HG03432 (cell line): ENCODE measurements around the gene MRPS34.

Experiments used
- ATAC-seq: cut with Tn5 transposase; IDR thresholded peaks from one replicate; pipeline ENCODE4 v1.9.1; 2021; ENCODE audit warnings: mild to moderate bottlenecking, moderate library complexity; ENCODE audit not compliant: unreplicated experiment

MRPS34 gene

DNA sequence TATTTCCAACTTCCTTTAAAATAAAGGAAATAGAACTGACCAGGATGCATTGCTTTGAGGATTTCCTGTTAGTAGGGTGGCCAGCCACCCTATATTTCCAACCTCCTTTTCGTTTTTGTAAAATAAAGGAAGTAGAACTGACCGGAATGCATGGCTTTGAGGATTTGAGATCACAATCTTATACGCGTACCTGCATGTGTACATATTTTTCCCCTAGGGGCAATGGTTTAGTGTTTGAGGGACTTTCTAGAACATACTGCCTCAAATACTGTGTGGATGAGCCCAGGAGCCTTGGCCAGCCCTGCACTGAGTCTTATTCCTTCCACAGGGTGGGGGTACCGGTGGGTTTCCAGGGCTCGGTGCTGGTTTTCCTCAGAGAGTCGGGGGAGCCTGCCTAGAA, 41.3 kb downstream of the MRPS34 start:
- ATAC-seq: no peak

GRCh38 chr16:1731073-1731472, 41.9 kb downstream of the MRPS34 start:
- no peak for ATAC-seq

DNA sequence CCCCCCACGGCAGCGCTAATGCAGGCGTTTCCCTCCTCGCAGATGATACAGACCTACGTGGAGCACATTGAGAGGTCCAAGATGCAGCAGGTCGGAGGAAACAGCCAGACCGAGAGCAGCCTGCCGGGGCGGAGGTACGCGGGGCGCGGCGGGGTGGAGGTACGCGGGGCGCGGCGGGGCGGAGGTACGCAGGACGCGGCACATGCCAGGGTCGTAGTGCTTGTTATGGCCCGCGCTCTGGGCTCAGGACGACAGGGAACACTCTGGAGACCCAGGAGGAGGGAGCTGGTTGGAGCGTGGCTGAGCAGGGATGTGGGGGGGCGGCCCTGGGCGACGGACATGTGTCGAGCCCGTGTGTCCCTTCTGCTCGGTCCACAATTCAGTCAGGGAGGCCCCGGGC, 43.5 kb downstream of the MRPS34 start:
- ATAC-seq: no peak

DNA sequence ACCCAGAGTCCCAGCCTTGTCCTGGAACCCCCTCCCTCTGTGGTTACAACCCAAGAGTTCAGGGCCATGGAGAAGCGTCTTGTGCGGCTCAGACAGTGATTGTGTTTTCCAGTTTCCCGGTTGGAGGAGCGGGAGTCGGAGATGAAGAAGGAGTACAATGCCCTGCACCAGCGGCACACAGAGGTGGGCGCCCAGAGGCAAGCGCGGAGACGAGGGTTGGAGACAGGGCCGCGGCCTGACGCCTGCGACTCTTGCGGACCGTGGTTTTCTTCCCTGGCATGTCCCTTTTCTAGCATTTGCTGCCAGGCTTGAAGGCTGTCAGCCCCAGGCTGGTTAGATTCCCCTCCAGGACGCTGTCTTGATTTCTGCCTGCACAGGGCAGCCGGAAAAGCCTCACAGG, 43.9 kb downstream of the MRPS34 start:
- no peak for ATAC-seq

DNA sequence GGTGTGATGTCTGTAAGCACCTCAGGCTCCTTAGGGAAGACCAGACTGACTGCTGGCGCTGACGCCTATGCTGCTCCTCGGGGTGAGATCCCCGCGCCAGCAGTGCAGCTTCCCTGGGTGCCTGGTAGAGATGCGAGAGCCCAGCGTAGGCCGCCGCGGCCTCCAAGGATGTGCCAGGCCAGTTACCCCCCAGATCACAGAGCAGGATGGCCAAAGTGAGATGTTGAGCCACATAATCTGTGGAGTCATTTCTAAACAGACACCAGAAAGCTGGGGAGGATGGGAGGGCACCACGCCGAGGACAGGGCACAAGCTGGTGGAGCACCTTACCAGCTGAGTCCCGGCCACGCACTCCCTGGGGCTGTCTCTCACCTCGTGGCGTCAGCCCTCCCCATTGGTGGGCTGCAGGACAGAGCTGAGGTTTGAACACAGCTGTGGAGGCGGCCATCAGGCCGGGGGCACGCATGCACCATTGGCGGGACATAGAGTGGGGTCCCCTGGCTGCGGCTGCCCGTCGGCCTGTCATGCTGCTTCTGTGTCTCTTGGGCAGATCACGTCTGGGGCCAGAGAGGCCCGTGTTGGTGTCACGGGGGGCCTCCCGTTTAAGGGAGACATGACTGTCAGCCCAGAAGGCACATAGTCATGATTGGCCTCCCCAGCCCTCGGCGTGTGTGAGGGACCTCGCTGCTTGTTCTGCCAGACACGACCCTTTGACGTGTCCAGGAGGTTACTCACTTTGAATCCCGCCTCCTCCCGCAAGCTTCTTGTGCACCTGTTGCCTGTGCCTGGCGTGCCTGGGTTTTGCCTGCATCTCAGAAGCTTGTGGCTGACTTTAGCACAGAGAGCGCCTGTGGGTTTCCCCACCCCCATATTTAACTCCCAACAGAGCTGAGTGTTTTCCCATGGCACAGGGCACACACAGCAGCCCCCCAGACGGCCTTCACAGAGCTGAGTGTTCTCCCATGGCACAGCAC, 45.0 kb downstream of the MRPS34 start:
- no peak for ATAC-seq

GRCh38 chr16:1726661-1727502, 46.1 kb downstream of the MRPS34 start:
- ATAC-seq: no peak

DNA sequence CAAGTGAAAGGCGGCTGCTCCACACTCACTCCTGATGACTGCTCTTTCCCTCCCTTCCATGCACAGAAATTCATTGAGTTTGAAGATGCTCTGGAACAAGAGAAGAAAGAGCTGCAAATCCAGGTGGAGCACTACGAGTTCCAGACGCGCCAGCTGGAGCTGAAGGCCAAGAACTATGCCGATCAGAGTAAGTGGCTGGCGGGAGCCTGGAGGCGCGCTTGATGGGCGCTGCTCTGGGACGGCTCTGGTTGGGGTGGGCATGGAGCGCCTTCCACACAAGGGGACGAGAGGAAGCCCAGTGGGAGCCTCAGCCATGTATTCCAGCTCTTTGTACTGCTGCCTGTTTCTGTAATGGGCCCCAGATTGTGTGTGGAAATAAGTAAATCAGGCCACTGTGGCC, 48.4 kb downstream of the MRPS34 start:
- ATAC-seq: no peak

DNA sequence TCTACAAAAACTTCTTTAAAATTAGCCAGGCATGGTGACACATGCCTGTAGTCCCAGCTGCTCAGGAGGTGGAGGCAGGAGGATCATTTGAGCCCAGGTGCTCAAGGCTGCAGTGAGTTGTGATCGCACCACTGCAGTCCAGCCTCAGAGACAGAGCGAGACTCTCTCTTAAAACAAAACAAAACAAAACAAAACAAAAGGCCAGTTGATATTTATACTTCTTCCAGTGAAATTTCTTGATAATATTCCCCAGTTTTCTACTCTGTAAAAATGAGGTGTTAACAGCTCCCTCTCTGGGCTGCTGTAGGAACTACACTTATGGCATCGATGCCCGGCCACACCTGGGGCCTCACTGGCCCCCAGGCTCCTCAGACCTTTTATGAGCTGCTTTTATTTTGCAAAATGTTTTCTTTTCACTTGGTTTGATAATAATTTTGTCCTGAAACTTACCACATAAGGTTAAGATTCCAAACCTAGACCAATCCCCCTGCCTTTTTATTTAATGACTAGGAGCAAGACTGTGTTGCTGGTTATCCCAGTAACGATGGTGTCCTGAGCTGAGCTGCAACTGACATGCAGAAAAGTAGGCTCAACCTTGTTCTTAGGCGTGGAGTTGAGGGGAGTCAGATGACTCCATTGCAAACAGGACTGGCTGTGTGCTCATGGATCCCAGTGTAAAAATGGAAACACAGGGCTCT, 49.3 kb downstream of the MRPS34 start:
- no peak for ATAC-seq
